Stimulated activated CD8-positive, alpha-beta memory T cell treated with anti-CD3 and anti-CD28 coated beads, Interleukin-2, amount 100 ng/mL, for 48 hours (primary cell): ENCODE results near the gene USH2A.
"Not testable (repeated sequence)": the region's sequence is repeated elsewhere in the genome, so short reads cannot be mapped to it uniquely, and the experiment has no call there.

Source experiments
- DNase-seq, 2 donors: peaks; one replicate each; pipeline ENCODE4 v3.0.0-alpha.2; 2020; ENCODE audit warnings: low read depth in 2 of 2

USH2A gene

DNA sequence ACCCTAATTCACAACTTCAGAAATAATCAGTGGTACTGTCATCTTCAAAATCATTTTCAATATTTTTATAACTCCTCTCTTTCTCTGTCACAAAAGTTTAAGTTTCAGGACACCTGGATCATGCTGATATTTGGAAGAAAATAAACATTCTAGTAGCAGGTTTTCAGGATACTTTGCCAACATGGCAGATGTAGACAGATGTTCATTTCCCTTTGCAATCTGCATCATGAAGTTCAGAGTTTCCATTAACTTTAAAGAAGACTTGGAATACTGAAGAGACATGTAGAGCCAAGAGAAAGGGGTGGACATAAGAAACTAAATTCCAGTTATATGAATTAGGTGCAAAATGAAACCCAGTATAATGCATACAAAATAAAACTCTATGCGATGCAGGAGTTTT, 218.1 kb downstream of the USH2A start:
- DNase-seq: no peak

DNA sequence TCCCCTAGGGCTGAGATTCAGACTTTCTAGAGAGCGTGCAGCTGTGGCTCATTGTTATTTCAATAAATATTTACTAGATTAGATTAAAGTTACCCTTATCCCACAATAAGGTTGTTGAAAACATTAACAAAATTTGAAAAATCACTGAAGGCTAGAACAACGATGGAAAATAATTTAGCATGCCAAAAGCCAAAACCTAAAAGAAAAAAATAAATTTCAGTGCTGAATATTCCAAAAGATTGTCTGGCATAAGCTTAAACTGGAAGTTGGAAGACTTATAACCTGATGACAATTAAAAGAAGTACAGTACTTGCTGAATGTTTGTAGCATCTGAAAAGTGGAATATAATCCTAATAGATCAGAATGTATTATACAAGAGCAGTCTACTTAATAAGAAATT, 221.3 kb downstream of the USH2A start:
- no peak for DNase-seq

- no peak for DNase-seq
Measured at GRCh38 chr1:216200941-216201340, 222.3 kb downstream of the USH2A start.

DNA sequence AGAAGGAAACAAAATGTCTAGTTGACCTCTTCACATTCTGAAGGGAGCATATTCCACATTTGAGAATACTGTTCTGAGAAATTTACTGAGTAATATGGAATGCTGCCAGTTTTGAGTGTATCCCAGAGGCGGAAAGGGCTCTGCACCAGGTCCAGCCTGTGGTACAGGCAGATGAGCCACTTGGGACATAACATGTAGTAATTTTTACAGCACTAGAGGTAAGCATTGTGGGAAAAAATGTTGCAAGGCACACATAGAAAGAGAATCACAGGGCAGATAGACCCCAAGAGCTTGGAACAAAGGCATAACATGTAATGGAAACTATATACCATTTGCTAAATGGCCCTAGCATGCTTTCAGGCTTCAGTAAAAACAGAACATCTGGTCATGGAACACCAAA, 228.5 kb downstream of the USH2A start:
- DNase-seq: no peak

DNA sequence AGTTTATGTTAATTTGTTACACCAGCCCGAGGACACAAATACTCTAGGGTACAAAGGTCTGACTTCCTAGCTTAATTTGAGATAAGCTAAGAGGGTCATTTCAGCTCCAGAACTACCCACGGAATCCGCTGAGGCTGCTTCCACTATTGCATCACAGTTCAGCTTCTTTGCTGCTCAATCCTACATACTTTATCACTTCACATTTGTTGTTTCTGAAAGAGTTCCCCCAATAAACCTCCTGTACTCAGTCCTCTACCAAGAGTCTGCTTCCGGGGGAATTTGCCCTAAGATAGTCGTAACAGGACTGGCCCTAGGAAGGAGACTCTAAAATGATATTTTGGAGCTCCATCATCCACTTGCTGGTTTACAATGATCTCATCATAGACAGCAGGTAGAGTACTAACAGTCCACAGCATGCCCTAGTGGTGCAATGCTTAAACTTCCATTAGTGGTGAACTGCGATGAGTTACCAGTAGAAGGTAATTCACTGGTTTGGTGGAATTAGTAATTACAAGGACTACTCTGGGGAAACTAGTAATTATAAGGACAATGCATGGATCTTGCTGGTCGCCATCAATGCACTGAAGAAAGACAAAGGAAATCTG, 229.3 kb downstream of the USH2A start:
- no peak for DNase-seq

DNA sequence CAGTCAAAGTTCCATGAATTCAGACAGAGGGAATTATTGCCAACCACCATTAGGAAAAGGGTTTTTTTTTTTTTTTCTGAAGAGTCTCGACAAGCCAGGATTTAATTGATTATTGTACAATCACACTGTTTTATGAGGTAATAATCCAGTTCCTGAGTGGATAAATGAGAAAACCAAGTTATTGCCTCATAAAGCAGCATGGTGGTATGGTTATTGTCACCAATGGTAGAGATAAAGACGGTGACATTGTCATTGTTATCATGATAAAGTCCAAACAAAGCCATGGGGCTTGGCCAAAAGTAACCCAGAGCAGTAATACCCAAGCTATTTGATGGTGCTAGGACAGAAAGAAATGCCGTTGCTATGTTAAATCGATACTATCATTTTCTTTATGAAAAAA, 232.8 kb downstream of the USH2A start:
- no peak for DNase-seq

- no peak for DNase-seq
Measured at GRCh38 chr1:216186816-216187215, 236.4 kb downstream of the USH2A start.

GRCh38 chr1:216186141-216186540, 237.1 kb downstream of the USH2A start:
- no peak for DNase-seq

DNA sequence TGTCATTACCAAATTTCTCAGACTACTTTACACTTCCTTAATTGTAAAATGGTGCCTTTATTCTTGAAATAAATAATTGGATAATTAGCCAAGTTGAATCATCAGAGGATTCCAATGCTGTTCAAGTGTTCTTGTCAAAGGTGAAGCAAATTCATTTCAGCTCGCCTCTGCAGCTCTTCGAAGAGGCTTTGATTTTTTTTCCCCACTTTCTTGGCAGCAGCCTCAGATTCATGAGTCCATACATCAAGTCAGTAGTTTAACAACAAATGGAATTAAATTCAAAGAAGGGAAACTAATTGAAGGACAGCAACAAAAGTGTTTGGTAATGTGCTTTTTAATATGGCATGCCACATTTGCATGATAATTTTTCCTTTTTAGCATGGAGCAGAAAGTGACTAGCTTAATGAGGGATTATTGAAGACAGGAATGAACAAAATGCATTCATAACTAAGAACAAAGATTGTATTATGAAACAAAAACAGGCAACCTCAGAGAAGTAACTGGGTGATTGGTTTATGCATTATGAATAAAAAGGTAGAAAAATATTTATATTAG, 239.0 kb downstream of the USH2A start:
- no peak for DNase-seq

DNA sequence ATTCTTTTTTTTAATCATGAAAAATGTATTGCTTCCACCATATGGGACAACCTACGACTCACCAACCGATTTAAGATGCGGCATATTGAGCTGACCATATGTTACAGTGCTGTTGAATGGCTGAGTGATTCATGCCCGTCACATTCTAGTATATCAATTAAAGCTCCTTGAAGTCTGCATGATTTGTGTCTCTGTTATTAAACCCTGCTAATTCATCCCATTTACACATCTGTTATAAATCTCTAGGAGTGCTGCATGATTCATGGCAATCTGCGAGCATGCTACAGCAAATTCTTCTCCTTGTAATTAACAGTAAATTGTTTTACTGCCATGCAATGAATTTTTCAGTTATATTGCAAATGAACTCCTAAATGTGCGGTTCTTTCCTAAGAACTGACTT, 239.8 kb downstream of the USH2A start:
- DNase-seq: no peak

DNA sequence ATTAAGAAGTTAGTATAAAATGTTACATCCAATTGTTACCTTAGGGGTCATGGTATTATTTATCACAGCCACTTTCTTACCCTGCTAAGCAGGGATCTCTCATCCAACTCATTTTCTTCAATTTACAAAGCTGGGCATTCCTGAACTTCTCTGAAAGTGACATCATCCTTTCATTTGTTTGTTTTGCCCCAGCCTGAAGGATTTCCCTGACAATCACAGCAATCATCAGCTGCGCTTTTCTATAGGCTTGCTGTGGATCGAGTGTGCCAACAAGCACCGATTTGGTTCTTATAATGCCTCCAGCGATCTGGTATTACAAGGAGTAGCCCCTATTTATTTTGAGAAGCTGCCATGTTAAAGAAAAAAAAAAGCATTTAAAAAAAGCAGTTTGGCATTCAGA, 240.2 kb downstream of the USH2A start:
- no peak for DNase-seq

DNA sequence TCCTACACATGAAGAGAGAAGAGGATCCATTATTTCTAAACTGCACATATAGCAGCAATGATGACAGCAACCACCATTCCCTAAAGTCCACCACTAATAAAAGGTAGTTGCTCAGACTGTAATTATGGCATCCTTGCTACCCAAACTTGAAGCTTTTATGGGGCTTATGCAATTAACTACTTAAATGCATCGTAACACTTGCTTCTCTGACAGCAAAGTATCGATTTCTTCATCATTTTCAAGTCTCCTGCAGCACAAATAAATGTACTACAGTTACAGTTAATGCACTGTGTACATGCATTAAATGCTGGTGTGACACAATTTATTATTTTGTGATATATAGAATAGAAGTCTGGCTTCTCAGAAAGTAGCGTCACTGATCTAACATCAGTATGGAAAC, 241.7 kb downstream of the USH2A start:
- no peak for DNase-seq

- no peak for DNase-seq
Measured at GRCh38 chr1:216178281-216178680, 245.0 kb downstream of the USH2A start.

- DNase-seq: no peak
Measured at GRCh38 chr1:216176970-216177369, 246.3 kb downstream of the USH2A start.

DNA sequence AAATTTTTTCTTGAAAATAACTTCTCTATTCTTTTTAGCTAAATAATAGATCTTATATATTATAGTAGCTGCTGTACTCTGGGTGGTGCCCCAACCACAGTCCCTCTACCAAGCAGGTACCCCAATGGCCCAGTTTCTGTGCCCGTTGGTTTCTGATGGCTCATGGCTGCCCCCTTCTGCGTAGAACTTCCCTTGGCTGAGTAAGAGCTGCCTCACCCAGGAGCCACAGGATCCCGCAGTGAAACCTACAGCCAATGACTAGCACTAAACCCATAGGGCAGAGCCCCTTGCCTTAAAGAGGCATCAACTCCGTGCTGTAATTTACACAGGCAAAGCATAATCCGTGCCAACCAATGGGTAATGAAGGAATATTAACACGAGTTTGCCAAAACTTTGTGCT, 247.5 kb downstream of the USH2A start:
- DNase-seq: no peak

GRCh38 chr1:216173376-216173995, 249.8 kb downstream of the USH2A start:
- DNase-seq: no peak

- DNase-seq: no peak
Measured at GRCh38 chr1:216169351-216169750, 253.9 kb downstream of the USH2A start.

DNA sequence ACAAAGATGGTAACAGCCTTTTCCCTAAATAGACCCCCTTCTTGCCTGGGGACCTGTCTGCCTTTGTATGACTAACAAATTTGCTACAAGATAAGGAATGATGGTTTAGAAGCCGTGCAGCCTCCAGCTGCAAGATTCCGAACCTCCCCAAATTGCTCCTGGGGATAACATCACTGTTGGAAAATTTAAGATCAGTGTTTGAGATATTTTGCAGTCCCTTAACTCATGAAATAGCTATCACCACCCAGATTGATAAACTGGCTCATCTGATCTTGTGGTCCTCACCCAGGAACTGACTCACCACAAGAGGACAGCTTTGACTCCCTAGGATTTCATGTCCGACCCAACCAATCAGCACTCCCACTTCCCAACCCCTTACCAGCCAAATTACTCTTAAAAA, 254.7 kb downstream of the USH2A start:
- no peak for DNase-seq

GRCh38 chr1:216154063-216154462, 269.2 kb downstream of the USH2A start:
- DNase-seq: no peak

DNA sequence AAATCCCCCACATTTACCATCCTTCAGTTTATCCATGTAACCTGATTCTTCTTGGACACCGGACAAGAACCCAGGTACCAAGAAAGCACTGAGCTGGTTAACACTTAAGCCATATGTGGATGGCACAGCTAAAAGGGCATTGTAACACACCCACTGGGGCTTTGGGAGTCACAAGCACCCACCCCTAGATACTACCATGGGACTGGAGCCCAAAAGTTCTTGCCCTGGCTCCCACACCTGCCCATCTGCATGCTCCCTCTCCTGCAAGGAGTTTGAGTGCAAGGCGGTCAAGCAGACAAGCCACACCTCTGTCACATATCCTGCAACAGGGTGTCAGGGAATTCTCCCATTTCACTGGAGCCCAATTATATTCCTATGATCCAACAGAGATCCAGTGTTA, 270.1 kb downstream of the USH2A start:
- no peak for DNase-seq

DNA sequence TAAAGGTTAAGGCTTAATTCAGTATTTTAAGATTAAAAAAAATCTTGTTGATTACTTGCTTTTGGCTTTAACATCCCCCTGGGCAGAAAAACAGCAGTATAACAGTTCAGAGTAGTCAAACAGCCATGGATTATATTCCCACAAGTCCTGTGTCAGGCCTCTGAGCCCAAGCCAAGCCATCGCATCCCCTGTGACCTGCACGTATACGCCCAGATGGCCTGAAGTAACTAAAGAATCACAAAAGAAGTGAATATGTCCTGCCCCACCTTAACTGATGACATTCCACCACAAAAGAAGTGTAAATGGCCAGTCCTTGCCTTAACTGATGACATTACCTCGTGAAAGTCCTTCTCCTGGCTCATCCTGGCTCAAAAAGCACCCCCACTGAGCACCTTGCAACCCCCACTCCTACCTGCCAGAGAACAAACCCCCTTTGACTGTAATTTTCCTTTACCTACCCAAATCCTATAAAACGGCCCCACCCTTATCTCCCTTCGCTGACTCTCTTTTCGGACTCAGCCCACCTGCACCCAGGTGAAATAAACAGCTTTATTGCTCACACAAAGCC, 277.7 kb downstream of the USH2A start:
- not testable (repeated sequence) for DNase-seq

GRCh38 chr1:216144661-216145450, 278.4 kb downstream of the USH2A start:
- DNase-seq: no peak

GRCh38 chr1:216142921-216143320, 280.3 kb downstream of the USH2A start:
- no peak for DNase-seq
